ENCODE results near the gene IL26. TPM values are rescaled to one million over a fixed set of nuclear protein-coding genes. Genes with fewer than 3 reads are reported as not detected.

Gene IL26
- total RNA-seq, 1 donor from 2014 or later = 2.5 TPM

- no peak overlapping the region for H3K4me3 Mint-ChIP-seq (ENCODE audit: unreplicated experiment)
- no peak overlapping the region for H3K27ac Mint-ChIP-seq (ENCODE audit: unreplicated experiment)
- peaks cover 18% of the 10 kb centered on the region for H3K4me1 Mint-ChIP-seq (ENCODE audit: low read depth)
These were observed 5.6 kb upstream of the IL26 start for GRCh38 chr12:68231229-68231628.

GRCh38 chr12:68229956-68230355 is 4.3 kb upstream of the IL26 start:
- Mint-ChIP-seq H3K9me3 (ENCODE audit: low read depth) (peaks cover 9% of the 10 kb centered on the region), H3K36me3 (ENCODE audit: low read depth) (no peaks in the 10 kb centered on the region), H3K4me3 (ENCODE audit: unreplicated experiment) (no peak overlapping the region), H3K27me3 (ENCODE audit: low read depth) (no peaks in the 10 kb centered on the region), H3K27ac (ENCODE audit: unreplicated experiment) (no peak overlapping the region), H3K4me1 (ENCODE audit: low read depth) (peaks cover 31% of the 10 kb centered on the region)
- DNase-seq (ENCODE audit: low spot score) = no peak
- TF ChIP-seq CTCF (IDR thresholded peaks at IDR 0.05) = no peak

More at GRCh38 chr12:68231229-68231628, 5.6 kb upstream of the IL26 start:
- DNase-seq (ENCODE audit: low spot score) = no peak
- TF ChIP-seq CTCF (IDR thresholded peaks at IDR 0.05) = no peak
- no peaks in the 10 kb centered on the region for H3K27me3 Mint-ChIP-seq (ENCODE audit: low read depth)
- peaks cover 6% of the 10 kb centered on the region for H3K9me3 Mint-ChIP-seq (ENCODE audit: low read depth)
- no peaks in the 10 kb centered on the region for H3K36me3 Mint-ChIP-seq (ENCODE audit: low read depth)

GRCh38 chr12:68227356-68227755 is 1.7 kb upstream of the IL26 start:
- peaks cover 9% of the 10 kb centered on the region for H3K9me3 Mint-ChIP-seq (ENCODE audit: low read depth)
- TF ChIP-seq CTCF (IDR thresholded peaks at IDR 0.05) = no peak
- peaks cover 54% of the 10 kb centered on the region for H3K4me1 Mint-ChIP-seq (ENCODE audit: low read depth)
- no peak overlapping the region for H3K4me3 Mint-ChIP-seq (ENCODE audit: unreplicated experiment)
- no peaks in the 10 kb centered on the region for H3K36me3 Mint-ChIP-seq (ENCODE audit: low read depth)
- no peak for DNase-seq (ENCODE audit: low spot score)
- no peaks in the 10 kb centered on the region for H3K27me3 Mint-ChIP-seq (ENCODE audit: low read depth)
- no peak overlapping the region for H3K27ac Mint-ChIP-seq (ENCODE audit: unreplicated experiment)

GRCh38 chr12:68224613-68225285 is 861 bp downstream of the IL26 start:
- DNase-seq (ENCODE audit: low spot score) = no peak
- Mint-ChIP-seq H3K9me3 (ENCODE audit: low read depth) (peaks cover 9% of the 10 kb centered on the region), H3K27ac (ENCODE audit: unreplicated experiment) (peak overlapping the region; percentile 86), H3K4me1 (ENCODE audit: low read depth) (peaks cover 44% of the 10 kb centered on the region), H3K36me3 (ENCODE audit: low read depth) (no peaks in the 10 kb centered on the region), H3K4me3 (ENCODE audit: unreplicated experiment) (no peak overlapping the region), H3K27me3 (ENCODE audit: low read depth) (no peaks in the 10 kb centered on the region)
- no peak for TF ChIP-seq CTCF (IDR thresholded peaks at IDR 0.05)

GRCh38 chr12:68223067-68223747 is 2.4 kb downstream of the IL26 start:
- TF ChIP-seq CTCF (IDR thresholded peaks at IDR 0.05) = peak; percentile 96
- H3K36me3 Mint-ChIP-seq (ENCODE audit: low read depth) = peaks cover 2% of the 10 kb centered on the region
- H3K27me3 Mint-ChIP-seq (ENCODE audit: low read depth) = peaks cover 4% of the 10 kb centered on the region
- peaks cover 44% of the 10 kb centered on the region for H3K4me1 Mint-ChIP-seq (ENCODE audit: low read depth)
- H3K27ac Mint-ChIP-seq (ENCODE audit: unreplicated experiment) = peak overlapping the region; percentile 67
- H3K9me3 Mint-ChIP-seq (ENCODE audit: low read depth) = peaks cover 9% of the 10 kb centered on the region
- H3K4me3 Mint-ChIP-seq (ENCODE audit: unreplicated experiment) = peak overlapping the region; percentile 39
- DNase-seq (ENCODE audit: low spot score) = no peak

Measured in chondrocyte (in vitro differentiated cells).